ENCODE measurements around the gene PLEKHB2.
"Not testable (repeated sequence)": the region's sequence is repeated elsewhere in the genome, so short reads cannot be mapped to it uniquely, and the experiment has no call there.

The PLEKHB2 gene

DNA sequence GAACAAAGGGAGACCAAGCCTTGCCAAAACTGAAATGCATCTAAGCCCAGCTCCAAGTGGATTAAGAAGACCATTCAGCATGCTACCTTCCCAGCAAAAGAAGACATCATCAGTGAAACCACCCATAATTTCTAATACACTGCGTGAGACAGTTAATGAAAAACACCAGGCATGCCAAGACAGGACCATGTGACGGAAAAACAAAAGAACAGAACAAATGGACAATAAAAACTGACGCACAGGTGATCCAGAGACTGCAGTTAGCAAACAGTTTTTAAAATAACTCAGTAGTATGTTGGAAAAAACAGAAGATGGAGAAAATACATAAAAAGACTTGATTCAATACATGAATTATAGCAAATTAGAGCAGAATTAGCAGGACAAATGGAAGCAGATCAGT lies 27.2 kb upstream of the PLEKHB2 start:
- in situ Hi-C loops (cut with MboI; ENCODE audit: low sequenced_read_pairs, unreplicated experiment): no loop called here

DNA sequence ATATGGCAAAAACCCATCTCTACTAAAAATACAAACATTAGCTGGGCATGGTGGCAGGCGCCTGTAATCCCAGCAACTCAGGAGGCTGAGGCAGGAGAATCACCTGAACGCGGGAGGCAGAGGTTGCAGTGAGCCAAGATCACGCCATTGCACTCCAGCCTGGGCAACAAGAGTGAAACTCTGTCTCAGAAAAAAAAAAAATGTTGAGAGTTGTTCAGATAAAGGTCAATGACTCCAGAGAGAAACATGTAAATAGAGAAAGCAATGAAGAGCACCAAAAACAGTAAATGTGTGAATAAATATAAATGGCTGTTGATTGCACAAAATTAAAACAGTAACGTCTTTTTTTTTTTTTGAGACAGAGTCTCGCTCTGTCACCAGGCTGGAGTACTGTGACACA lies 25.2 kb upstream of the PLEKHB2 start:
- DNase-seq (ENCODE audit: low spot score); in situ Hi-C loops (cut with MboI; ENCODE audit: low sequenced_read_pairs, unreplicated experiment): not testable (repeated sequence)

More for the DNA sequence above, 27.2 kb upstream of the PLEKHB2 start:
- TF ChIP-seq, protein P1, sequence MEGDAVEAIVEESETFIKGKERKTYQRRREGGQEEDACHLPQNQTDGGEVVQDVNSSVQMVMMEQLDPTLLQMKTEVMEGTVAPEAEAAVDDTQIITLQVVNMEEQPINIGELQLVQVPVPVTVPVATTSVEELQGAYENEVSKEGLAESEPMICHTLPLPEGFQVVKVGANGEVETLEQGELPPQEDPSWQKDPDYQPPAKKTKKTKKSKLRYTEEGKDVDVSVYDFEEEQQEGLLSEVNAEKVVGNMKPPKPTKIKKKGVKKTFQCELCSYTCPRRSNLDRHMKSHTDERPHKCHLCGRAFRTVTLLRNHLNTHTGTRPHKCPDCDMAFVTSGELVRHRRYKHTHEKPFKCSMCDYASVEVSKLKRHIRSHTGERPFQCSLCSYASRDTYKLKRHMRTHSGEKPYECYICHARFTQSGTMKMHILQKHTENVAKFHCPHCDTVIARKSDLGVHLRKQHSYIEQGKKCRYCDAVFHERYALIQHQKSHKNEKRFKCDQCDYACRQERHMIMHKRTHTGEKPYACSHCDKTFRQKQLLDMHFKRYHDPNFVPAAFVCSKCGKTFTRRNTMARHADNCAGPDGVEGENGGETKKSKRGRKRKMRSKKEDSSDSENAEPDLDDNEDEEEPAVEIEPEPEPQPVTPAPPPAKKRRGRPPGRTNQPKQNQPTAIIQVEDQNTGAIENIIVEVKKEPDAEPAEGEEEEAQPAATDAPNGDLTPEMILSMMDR (IDR thresholded peaks at IDR 0.05; ENCODE audit: borderline replicate concordance, control extremely low read depth, extremely low read depth, insufficient read depth, missing control alignments): no peak
- DNase-seq (ENCODE audit: low spot score): no peak

DNA sequence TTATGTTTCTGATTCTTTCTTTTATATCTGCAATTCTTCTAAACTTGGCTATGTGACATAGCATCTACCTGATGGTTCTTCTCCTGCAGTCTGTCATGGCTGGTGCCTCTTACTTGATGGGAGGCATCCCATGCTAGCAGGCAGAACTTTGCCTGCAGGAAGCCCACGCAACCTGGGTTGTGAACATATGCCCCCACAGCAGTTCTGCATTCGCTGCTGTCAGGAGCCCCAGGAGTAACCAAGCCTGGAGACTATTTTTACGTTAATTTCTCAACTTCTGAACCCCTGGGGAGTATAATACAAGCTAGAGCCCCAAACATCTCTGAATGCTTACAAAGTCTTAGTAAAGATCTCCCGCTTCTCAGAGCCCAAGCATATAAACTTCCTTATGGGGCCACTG lies 23.9 kb upstream of the PLEKHB2 start:
- in situ Hi-C loops (cut with MboI; ENCODE audit: low sequenced_read_pairs, unreplicated experiment): no loop called here
- TF ChIP-seq, protein P1 (IDR thresholded peaks at IDR 0.05; ENCODE audit: borderline replicate concordance, control extremely low read depth, extremely low read depth, insufficient read depth, missing control alignments): no peak
- no peak for DNase-seq (ENCODE audit: low spot score)

- TF ChIP-seq, protein P1 (IDR thresholded peaks at IDR 0.05; ENCODE audit: borderline replicate concordance, control extremely low read depth, extremely low read depth, insufficient read depth, missing control alignments): no peak
- DNase-seq (ENCODE audit: low spot score): no peak
- in situ Hi-C loops (cut with MboI; ENCODE audit: low sequenced_read_pairs, unreplicated experiment): no loop called here
Observed at GRCh38 chr2:131085646-131086045, 19.5 kb upstream of the PLEKHB2 start.

- DNase-seq (ENCODE audit: low spot score): no peak
- in situ Hi-C loops (cut with MboI; ENCODE audit: low sequenced_read_pairs, unreplicated experiment): no loop called here
- TF ChIP-seq, protein P1 (IDR thresholded peaks at IDR 0.05; ENCODE audit: borderline replicate concordance, control extremely low read depth, extremely low read depth, insufficient read depth, missing control alignments): no peak
Observed at GRCh38 chr2:131092458-131093005, 12.6 kb upstream of the PLEKHB2 start.

DNA sequence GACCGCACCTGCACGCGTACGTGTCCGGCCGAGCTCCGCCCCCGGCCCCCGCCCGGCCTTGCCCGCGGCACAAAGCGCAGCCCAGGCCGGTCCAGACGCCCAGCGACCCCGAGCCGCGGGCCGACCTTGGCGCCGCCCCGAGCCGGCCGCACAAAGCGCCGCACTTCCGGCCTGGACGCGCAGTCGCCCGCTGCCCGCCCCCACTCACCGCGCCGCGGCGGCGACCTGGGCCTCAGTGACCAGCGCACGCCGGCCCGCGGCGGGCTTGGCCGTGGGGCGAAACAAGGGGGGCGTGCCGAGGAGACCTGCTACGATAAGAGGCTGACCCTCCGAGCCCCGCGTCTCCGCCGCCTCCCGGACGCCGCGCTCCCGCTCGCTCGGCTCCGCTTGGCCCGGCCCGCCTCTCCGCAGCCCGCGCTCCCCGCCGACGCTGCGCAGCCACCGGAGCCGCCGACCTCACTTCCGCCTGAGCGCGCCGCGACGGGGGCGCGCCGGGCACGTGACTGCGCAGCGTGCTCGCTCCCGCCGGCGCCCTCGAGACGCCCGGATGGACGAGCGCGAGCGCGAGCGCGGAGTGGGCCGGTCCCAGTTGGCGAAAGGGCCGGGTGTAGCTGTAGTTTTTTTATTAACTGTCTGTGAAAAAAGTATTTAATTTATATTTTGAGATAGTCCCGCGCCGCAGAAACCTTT lies 12.0 kb upstream of the PLEKHB2 start, which contains the start of gene FAM168B:
Gene FAM168B (minus strand): TSS at position 455 of the 690 bp plus-strand sequence. CDS start 10,814 bp downstream, outside the sequence.
- TF ChIP-seq, protein P1 (IDR thresholded peaks at IDR 0.05; ENCODE audit: borderline replicate concordance, control extremely low read depth, extremely low read depth, insufficient read depth, missing control alignments): no peak
- in situ Hi-C loops (cut with MboI; ENCODE audit: low sequenced_read_pairs, unreplicated experiment): no loop called here
- DNase-seq (ENCODE audit: low spot score): peak; percentile 94

DNA sequence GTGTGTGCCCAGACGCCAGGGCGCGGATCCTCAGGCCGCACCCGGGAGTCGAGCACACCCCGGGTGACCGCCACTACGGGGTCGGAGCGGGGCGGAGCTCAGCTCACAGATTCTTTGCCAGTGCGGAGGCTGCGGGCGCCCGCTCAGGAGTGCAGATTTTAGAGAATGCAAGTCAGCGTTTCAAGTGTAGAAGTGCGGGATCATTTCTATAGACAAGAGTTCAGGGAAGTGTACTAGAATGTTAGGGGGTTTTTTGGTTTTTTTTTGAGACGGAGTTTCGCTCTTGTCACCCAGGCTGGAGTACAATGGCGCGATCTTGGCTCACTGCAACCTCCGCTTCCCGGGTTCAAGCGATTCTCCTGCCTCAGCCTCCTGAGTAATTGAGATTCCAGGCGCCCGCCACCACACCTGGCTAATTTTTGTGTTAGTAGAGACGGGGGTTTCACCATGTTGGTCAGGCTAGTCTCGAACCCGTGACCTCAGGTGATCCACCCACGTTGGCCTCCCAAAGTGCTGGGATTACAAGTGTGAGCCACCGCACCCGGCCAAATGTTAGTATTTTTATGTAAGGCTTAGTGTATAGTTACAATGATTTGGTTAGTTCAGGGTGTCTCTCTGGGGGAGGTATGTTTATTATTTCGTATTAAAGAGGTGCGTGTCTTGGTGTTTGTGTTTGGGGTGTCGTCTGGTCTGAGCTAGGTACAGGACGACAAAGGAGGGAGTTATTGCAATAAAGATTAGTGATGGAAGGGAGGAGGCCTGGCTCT lies 11.3 kb upstream of the PLEKHB2 start:
- TF ChIP-seq, protein P1 (IDR thresholded peaks at IDR 0.05; ENCODE audit: borderline replicate concordance, control extremely low read depth, extremely low read depth, insufficient read depth, missing control alignments): no peak
- in situ Hi-C loops (cut with MboI; ENCODE audit: low sequenced_read_pairs, unreplicated experiment): no loop called here
- DNase-seq (ENCODE audit: low spot score): no peak

All from GM13976 (cell line).